GM12878 (cell line): ENCODE measurements around the gene SLAMF1. TPM values are rescaled to one million over a fixed set of nuclear protein-coding genes. Genes with fewer than 3 reads are reported as not detected.

ENCODE experiments used
- CBX3 ChIP-seq: fragments of 200-600 bp; sonication (generic); IDR thresholded peaks from 2 replicates; pipeline ENCODE4 v1.6.1; 2016; ENCODE audit warnings: low read depth, borderline replicate concordance
- CEBPB ChIP-seq, 2 experiments: fragments of 150-350 bp in 1 of 2; IDR thresholded peaks; 2 replicates each; pipeline ENCODE4 v1.6.1; 2012 to 2014; ENCODE audit warnings: low read depth in 2 of 2, low read length in 2 of 2, borderline replicate concordance in 1 of 2, inconsistent platforms in 1 of 2
- CHD4 ChIP-seq: fragments of 200-600 bp; sonication (generic); IDR thresholded peaks from 2 replicates; pipeline ENCODE4 v1.6.1; 2016; ENCODE audit warnings: mild to moderate bottlenecking
- EZH2 ChIP-seq: IDR thresholded peaks from 2 replicates; pipeline ENCODE4 v1.6.1; 2012; ENCODE audit warnings: low read depth, mild to moderate bottlenecking, control low read depth, inconsistent platforms, low read length, borderline replicate concordance; ENCODE audit not compliant: control insufficient read depth
- HDGF ChIP-seq: fragments of 450-650 bp; IDR thresholded peaks from 2 replicates; pipeline ENCODE4 v1.6.1; 2016; ENCODE audit warnings: antibody characterized with exemption
- KDM1A ChIP-seq: fragments of 200-600 bp; sonication (generic); IDR thresholded peaks from 2 replicates; pipeline ENCODE4 v1.6.1; 2016; ENCODE audit warnings: borderline replicate concordance
- MLLT1 ChIP-seq: fragments of 450-650 bp; IDR thresholded peaks from 2 replicates; pipeline ENCODE4 v1.6.1; 2016; ENCODE audit warnings: mild to moderate bottlenecking
- MTA2 ChIP-seq: fragments of 450-650 bp; IDR thresholded peaks from 2 replicates; pipeline ENCODE4 v1.6.1; 2016; ENCODE audit warnings: low read depth, mild to moderate bottlenecking, moderate library complexity
- NBN ChIP-seq: fragments of 450-650 bp; IDR thresholded peaks from 2 replicates; pipeline ENCODE4 v1.6.1; 2016
- PKNOX1 ChIP-seq: fragments of 450-650 bp; IDR thresholded peaks from 2 replicates; pipeline ENCODE4 v1.6.1; 2016; ENCODE audit warnings: mild to moderate bottlenecking
- RAD21 ChIP-seq: IDR thresholded peaks from 2 replicates; pipeline ENCODE4 v1.6.1; 2011; ENCODE audit warnings: mild to moderate bottlenecking, low read depth, low read length, moderate library complexity; ENCODE audit not compliant: insufficient read depth
- RCOR1 ChIP-seq: conservative IDR thresholded peaks from 2 replicates; pipeline ENCODE4 v1.6.1; 2012; ENCODE audit warnings: low read depth, low read length, improper control_type of control experiment
- SIX5 ChIP-seq: IDR thresholded peaks from 2 replicates; pipeline ENCODE4 v1.6.1; 2011; ENCODE audit warnings: mild to moderate bottlenecking, low read depth, low read length, moderate library complexity; ENCODE audit not compliant: severe bottlenecking
- SMAD5 ChIP-seq: IDR thresholded peaks from 2 replicates; pipeline ENCODE4 v1.6.1; 2016; ENCODE audit warnings: antibody characterized with exemption, low read depth
- SREBF1 ChIP-seq: IDR thresholded peaks from 2 replicates; pipeline ENCODE4 v1.6.1; 2012; ENCODE audit warnings: mild to moderate bottlenecking, low read length
- TCF7 ChIP-seq: IDR thresholded peaks from 2 replicates; pipeline ENCODE4 v1.6.1; 2014; ENCODE audit warnings: antibody characterized with exemption, borderline replicate concordance
- ZBED1 ChIP-seq: IDR thresholded peaks from 2 replicates; pipeline ENCODE4 v1.6.1; 2016; ENCODE audit warnings: borderline replicate concordance
- ZBTB11 ChIP-seq: fragments of 450-650 bp; formaldehyde crosslinking; IDR thresholded peaks from 2 replicates; pipeline ENCODE4 v1.5.0; 2022; ENCODE audit warnings: mild to moderate bottlenecking, missing genetic modification characterization
- ZNF622 ChIP-seq: fragments of 450-650 bp; IDR thresholded peaks from 2 replicates; pipeline ENCODE4 v1.6.1; 2017; ENCODE audit warnings: mild to moderate bottlenecking, inconsistent platforms
- ZNF687 ChIP-seq: fragments of 450-650 bp; IDR thresholded peaks from 2 replicates; pipeline ENCODE4 v1.6.1; 2017; ENCODE audit warnings: mild to moderate bottlenecking, moderate library complexity
- ZZZ3 ChIP-seq: IDR thresholded peaks from 2 replicates; pipeline ENCODE4 v1.6.1; 2011; ENCODE audit warnings: low read depth; ENCODE audit not compliant: control insufficient read depth, insufficient read length
- polyA plus RNA-seq, 11 experiments: library from polyadenylated mRNA; depleted of rRNA in 4 of 11; unstranded in 6 of 11; stranded (reverse) in 5 of 11; fragments of >200 nt; fragmentation: Nextera tagmentation in 4 of 11; fragmentation: Illumina TruSeq in 1 of 11; extraction: Ambion mirVana in 4 of 11; extraction: Trizol in 1 of 11; gene quantifications; 1 replicate in 1 of 11; 2 replicates in 10 of 11; pipeline versions ENCODE4 v1.2.1 to v1.2.3, GENCODE V29; 2011 to 2016; ENCODE audit warnings: inconsistent platforms in 2 of 11, missing spikeins in 2 of 11, low read depth in 1 of 11
- total RNA-seq, 4 experiments: library from RNA; depleted of rRNA in 3 of 4; stranded (reverse); fragments of >200 nt in 3 of 4; fragmentation: Illumina TruSeq in 1 of 4; extraction: Trizol in 1 of 4; gene quantifications; 2 replicates each; pipeline versions ENCODE4 v1.2.1 to v1.2.3, GENCODE V29; 2013 to 2021

The SLAMF1 gene
- total and polyA plus RNA-seq, 10 of the 15 experiments (the other 5 are each of a cell fraction or from before 2014, with no cell fraction given), result 87.3 to 260 (median 131) TPM

- peak; percentile 49 for TF ChIP-seq ZBTB11 (CRISPR knock-in tag)
- TF ChIP-seq NBN, result peak; percentile 36; the same call in 1 of the 2 replicates
- no peak for TF ChIP-seq SREBF1
- TF ChIP-seq HDGF, result no peak; the same call in 1 of the 2 replicates
- TF ChIP-seq ZNF687, result peak; percentile 57
- TF ChIP-seq SIX5, result no peak
- peak; percentile 43; the same call in 1 of the 2 replicates for TF ChIP-seq MTA2
- peak; percentile 93 for TF ChIP-seq SMAD5
- no peak for TF ChIP-seq CEBPB (IDR thresholded peaks at IDR 0.05; ENCODE audit: borderline replicate concordance in 1 of 2, low read depth in 2 of 2, low read length in 2 of 2)
- TF ChIP-seq RAD21, result no peak
- no peak for TF ChIP-seq ZBED1
- no peak for TF ChIP-seq CHD4
- TF ChIP-seq KDM1A, result no peak
- peak; percentile 27; the same call in 1 of the 2 replicates for TF ChIP-seq MLLT1
- TF ChIP-seq ZNF622, result no peak
- no peak for TF ChIP-seq TCF7
- no peak for TF ChIP-seq ZZZ3
- no peak for TF ChIP-seq CBX3
- no peak for TF ChIP-seq EZH2
- TF ChIP-seq PKNOX1, result peak; percentile 84
- TF ChIP-seq RCOR1, result no peak
Measured at GRCh38 chr1:160626509-160627342, 20.1 kb downstream of the SLAMF1 start (continued).
